Hematopoietic multipotent progenitor cell treated with erythropoietin and hydrocortisone succinate and interleukin-3 and kit ligand, for 4 days (in vitro differentiated cells): ENCODE results near the gene CHST1.

Source experiments
- DNase-seq: peaks from one replicate; pipeline ENCODE4 v3.0.0-alpha.2; 2015

CHST1 gene

DNA sequence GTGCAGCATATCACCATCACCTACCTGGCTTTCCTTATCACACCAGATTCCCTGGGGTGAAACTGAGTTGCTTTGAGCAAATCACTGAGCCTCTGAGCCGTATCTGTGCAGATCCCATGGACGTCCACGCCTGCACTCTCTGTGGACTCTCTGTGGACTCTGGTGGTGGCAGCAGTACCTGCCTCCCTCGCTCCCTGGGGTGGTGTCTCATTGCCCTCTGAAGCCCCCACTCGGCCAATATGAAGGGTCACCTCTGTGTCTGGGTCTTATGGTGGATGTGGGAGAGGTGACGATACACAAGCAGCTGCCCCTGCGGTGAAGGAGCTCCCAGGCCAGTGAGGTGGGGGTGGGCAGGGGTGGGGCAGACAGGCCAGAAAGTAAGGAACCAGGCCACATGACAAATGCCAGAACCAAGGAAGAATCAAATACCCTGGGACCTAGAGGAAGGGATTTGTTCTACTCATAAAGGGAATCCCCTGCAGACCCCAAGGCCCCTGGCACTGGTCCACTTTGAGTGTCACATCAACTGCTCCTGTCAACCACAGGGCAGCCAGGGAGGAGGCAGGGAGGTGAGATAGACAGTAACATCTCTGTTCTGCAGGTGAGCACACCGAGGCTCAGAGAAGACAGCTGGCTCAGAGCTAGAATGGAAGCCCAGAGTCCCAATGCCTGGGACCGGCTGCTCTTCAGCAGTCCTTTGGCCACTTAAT lies 9.2 kb upstream of the CHST1 start:
- DNase-seq: no peak

GRCh38 chr11:45673441-45673840 lies 8.0 kb upstream of the CHST1 start:
- DNase-seq: no peak

DNA sequence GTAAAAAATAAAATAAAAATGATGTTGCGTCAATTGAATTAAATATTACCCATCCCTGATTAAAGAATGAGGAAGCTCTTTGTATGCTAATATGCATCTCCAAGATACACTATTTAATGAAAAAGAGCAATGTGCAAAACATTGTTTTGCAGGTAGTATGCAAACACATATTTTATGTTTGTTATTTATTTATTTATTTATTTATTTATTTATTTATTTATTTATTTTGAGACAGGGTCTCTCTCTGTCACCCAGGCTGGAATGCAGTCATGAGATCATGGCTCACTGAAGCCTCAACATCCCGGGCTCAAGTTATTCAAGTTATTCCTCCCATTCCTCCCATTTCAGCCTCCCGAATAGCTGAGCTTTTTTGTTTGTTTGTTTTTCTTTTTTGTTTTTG lies 7.2 kb upstream of the CHST1 start:
- DNase-seq: no peak

- DNase-seq: no peak
Observed at GRCh38 chr11:45671246-45672171, 6.1 kb upstream of the CHST1 start.

GRCh38 chr11:45670386-45671135 lies 5.1 kb upstream of the CHST1 start:
- DNase-seq: no peak

DNA sequence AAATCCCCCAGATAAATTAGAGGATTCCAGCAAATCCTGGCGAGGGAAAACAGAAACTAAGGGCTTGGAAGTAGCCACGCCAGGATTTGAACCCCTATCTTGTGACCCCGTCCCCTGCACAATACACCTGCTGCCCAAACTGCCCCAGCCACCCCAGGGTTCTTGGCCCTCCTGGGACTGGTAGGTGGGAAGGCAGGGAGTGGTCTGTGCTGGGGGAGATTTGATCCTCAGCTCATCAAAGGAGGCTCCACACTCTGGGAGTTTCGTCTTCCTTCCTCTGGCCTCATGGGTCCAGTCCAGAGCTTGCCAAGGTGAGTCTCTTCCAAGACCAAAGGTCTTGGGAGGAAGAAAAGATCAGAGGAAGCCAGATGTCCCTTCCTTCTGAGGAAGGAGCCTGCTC lies 4.5 kb upstream of the CHST1 start:
- DNase-seq: no peak

- DNase-seq: no peak
Observed at GRCh38 chr11:45669146-45669545, 3.7 kb upstream of the CHST1 start.

DNA sequence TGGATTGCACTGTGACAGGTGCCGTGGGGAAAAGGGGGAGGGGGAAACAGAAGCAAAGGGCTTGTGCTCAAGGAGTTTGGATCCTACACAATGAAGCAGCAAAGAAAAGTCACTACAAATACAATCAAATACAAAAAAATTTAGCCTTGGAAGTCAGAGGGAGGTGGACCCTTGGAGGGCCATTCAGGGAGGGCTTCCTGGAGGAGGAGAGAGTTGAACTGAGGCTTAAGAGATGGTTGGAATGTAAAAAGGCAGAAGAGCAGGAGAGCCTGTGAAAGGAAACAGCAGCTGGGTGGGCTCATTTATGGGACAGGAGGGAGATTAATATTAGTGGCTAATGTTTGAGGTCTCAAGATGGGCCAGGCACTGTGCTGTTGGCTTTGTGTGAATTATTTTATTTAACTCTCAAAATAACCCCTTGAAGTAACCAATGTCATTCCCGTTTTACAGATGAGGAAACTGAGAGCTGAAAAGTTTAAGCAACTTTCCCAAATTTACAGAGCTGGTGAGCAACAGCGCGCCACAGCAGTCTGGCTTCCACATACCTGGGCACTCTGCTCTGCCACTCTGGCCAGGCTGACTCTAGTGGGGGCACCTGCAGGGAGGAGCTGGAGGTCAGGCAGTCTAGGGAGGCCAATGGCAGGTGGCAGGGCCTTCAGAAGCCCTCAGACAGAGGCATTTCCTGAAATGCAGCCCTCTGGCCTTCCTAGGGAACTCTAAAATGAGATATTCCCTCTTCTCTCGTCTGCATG lies 2.7 kb upstream of the CHST1 start:
- no peak for DNase-seq

GRCh38 chr11:45666648-45667642 lies 1.5 kb upstream of the CHST1 start:
- no peak for DNase-seq

- peak; percentile 27 for DNase-seq
Observed at GRCh38 chr11:45665933-45666647, 668 bp upstream of the CHST1 start.

DNA sequence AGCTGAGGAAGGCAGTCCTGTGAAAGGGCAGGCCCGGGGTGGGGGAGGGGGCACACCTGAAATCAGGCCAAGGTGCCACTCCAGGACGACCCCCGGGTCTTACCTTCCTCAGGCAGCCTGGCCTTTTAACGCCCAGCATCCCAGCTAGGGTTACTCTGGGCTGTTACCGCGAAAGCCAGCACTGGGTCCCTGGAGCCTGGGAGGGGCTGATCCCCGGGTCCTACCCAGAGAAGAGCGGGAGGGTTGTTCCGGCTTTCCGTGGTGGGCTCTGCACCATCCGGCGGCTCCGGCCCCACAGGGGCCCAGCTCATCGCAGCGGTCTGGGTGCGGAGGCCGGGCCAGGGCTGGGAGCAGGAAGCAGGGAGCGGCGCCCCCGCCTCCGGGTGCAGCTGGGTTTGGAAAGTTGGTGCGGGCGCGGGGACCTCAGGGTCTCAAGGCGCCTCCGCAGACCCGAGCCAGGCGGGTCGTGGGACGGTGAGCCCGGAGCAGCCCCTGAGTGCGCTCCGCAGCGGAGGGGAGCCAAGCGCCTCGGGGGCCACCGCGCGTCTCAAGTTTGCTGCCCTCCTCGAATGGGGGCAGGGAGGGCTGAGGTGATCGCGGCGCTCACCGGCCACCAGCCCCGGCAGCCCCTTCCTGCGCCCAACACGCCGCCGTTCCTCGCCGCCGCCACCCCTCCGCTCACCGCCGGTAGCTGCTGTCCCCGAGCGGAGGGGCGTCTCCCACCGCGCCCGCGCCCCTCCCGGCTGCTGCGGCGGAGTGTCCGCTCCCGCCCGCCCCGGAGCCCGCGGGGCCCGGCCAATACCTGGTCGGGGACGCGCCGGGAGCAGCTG lies 831 bp downstream of the CHST1 start:
- no peak for DNase-seq

GRCh38 chr11:45663486-45664375 lies 1.7 kb downstream of the CHST1 start:
- DNase-seq: no peak

- DNase-seq: peak; percentile 84
Observed at GRCh38 chr11:45662665-45663485, 2.5 kb downstream of the CHST1 start.

- DNase-seq: no peak
Observed at GRCh38 chr11:45662096-45662664, 3.2 kb downstream of the CHST1 start.

- DNase-seq: no peak
Observed at GRCh38 chr11:45661439-45662055, 3.9 kb downstream of the CHST1 start.

DNA sequence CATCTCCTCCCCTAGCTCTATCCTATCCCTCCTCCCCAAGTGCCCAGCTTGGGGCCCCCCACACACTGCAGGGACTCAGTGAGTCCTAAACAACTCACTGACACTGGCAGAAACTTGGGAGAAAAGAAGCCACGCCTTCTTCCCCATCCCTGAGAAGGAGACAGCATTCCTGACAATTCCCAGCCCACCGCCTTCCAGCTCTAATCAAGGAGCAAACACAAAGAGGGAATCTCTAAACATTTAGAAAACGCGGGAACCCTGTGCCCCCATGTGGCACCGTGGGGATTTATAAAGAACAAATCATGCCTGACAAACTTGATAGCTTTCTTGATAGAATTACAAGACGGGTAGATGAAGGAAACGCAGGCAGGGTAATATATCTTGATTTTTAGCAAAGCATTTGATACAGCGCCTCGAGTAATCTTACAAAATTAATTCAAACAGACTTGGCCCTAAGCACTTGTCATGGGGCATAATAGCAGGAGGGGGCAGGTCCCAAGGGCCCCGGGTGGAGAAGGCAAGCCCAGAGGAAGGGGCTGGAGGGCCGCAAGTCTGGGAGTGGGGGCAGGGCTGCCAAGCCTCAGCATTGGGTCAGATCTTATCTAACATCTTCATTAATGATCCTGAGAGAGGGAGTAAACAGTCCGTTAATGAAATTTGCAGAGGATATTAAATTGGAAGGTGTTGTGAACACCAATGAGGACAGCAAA lies 4.5 kb downstream of the CHST1 start:
- DNase-seq: no peak
